ENCODE measurements around the gene DVL2. TPM values are rescaled to one million over a fixed set of nuclear protein-coding genes. Genes with fewer than 3 reads are reported as not detected.
A peak's percentile ranks its signal among the peaks of the same experiment; 100 is the strongest.

Gene DVL2
- total RNA-seq, 2 donors from 2014 or later: 18.1 to 19.9 TPM

DNA sequence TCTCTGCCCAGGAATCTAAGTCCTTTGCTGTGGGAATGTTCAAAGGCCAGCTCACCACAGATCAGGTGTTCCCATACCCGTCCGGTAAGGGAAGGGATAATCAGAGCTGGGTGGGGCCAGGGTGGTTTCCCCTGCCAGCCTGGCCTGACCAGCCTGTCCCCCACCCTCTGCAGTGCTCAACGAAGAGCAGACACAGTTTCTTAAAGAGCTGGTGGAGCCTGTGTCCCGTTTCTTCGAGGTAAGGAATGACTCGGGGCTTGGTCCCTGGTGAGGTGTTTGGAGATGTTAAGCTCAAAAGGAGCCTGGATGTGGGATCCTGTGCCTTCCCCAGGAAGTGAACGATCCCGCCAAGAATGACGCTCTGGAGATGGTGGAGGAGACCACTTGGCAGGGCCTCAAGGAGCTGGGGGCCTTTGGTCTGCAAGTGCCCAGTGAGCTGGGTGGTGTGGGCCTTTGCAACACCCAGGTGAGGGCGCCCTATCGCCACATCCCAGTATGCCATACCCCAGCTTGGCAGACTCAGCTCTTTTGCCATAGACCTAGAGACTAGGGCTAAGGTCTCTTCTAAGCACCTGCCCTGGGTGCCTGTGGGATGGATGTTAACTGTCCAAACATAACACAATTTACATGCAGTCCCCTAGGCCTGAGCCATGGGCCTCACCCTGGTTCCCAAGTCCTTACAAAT is 13.6 kb downstream of the DVL2 start:
- peaks cover 0 to 73% of the 10 kb centered on the region in 2 donors for H3K4me1 ChIP-seq
- H3K4me3 ChIP-seq: peak overlapping the region; percentile 91
- H3K27me3 ChIP-seq: no peaks in the 10 kb centered on the region
- peak overlapping the region; percentile 97 for H3K27ac ChIP-seq
- DNase-seq (ENCODE audit: low spot score): no peak
- H3K9me3 ChIP-seq: no peaks in the 10 kb centered on the region
- TF ChIP-seq, protein P1, sequence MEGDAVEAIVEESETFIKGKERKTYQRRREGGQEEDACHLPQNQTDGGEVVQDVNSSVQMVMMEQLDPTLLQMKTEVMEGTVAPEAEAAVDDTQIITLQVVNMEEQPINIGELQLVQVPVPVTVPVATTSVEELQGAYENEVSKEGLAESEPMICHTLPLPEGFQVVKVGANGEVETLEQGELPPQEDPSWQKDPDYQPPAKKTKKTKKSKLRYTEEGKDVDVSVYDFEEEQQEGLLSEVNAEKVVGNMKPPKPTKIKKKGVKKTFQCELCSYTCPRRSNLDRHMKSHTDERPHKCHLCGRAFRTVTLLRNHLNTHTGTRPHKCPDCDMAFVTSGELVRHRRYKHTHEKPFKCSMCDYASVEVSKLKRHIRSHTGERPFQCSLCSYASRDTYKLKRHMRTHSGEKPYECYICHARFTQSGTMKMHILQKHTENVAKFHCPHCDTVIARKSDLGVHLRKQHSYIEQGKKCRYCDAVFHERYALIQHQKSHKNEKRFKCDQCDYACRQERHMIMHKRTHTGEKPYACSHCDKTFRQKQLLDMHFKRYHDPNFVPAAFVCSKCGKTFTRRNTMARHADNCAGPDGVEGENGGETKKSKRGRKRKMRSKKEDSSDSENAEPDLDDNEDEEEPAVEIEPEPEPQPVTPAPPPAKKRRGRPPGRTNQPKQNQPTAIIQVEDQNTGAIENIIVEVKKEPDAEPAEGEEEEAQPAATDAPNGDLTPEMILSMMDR (IDR thresholded peaks at IDR 0.05): peak in 1 of 2 donors; percentile 50
- H3K36me3 ChIP-seq: peaks cover 49% of the 10 kb centered on the region

DNA sequence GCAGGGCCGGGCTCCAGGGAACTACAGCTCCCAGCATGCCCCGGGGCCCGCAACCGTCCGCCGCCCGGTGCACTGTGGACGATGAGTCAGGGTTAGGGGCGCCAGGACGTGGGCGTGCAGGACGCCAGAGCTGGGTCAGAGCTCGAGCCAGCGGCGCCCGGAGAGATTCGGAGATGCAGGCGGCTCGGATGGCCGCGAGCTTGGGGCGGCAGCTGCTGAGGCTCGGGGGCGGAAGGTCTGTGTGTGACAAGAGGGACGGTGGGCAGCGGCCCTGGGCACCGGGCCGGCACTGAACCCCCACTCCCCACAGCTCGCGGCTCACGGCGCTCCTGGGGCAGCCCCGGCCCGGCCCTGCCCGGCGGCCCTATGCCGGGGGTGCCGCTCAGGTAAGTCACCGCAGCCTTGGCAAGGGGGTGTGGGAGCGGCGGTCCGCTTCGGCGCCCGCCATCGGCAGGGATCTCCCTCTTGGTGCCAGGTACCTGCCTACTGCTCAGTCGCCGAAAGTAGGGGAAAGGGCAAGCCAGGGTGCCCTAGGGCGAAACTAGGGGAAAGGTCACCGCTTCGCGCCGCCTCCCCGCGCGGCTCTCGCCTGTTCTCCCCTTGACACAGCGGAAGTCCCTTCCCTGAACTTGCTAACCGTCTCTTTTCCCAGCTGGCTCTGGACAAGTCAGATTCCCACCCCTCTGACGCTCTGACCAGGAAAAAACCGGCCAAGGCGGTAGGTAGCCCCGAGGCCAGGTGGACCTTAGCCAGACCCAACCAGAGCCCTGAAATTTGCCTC is 14.3 kb downstream of the DVL2 start, which contains the start of the genes ACADVL and DLG4:
TSS of gene ACADVL (plus strand) at position 127 of the 781 bp plus-strand sequence. CDS start at position 174, 47 bp downstream.
TSS of gene DLG4 (minus strand) at position 25 of the 781 bp plus-strand sequence.
- Histone ChIP-seq H3K27me3 (no peaks in the 10 kb centered on the region), H3K9me3 (no peaks in the 10 kb centered on the region), H3K27ac (peak within 1 kb of the TSS; percentile 97), H3K4me3 (peak within 1 kb of the TSS; percentile 91), H3K4me1 (peaks cover 0 to 80% of the 10 kb centered on the region in 2 donors), H3K36me3 (peaks cover 41% of the 10 kb centered on the region)
- peak; percentile 97 for DNase-seq (ENCODE audit: low spot score)
- TF ChIP-seq, protein P1 (IDR thresholded peaks at IDR 0.05): no peak

DNA sequence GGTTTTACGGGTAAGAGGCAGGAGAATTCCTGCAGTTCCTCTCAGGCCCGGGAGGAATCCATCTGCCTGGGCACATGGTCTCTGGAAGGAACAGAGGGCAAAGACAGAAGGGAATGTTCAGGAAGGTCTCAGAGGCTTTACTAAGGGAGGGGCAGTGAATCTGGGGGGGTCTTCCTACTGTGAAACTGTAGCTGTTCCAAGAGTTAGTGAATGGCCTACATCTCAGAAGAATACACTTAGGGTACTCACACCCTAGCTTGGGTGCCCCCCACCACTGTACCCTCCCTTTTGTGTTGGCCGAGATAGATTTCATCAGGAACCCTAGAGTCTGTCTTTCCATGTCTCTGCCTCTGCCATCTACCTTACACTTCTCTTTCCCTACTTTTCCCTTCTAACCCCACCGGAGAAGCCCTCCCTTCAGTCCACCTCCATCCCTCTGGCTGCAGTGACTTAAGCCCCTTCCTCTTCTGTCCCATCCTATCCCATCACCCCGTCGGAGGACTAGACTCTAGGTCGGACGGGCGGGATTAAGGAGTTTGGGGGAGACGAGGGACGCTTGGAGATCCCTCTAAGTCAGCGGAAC is 15.0 kb downstream of the DVL2 start:
- Histone ChIP-seq H3K9me3 (no peaks in the 10 kb centered on the region), H3K27me3 (no peaks in the 10 kb centered on the region), H3K36me3 (peaks cover 35% of the 10 kb centered on the region), H3K4me3 (peak overlapping the region; percentile 91), H3K27ac (peak overlapping the region; percentile 97), H3K4me1 (peaks cover 0 to 82% of the 10 kb centered on the region in 2 donors)
- TF ChIP-seq, protein P1 (IDR thresholded peaks at IDR 0.05): no peak
- DNase-seq (ENCODE audit: low spot score): no peak

DNA sequence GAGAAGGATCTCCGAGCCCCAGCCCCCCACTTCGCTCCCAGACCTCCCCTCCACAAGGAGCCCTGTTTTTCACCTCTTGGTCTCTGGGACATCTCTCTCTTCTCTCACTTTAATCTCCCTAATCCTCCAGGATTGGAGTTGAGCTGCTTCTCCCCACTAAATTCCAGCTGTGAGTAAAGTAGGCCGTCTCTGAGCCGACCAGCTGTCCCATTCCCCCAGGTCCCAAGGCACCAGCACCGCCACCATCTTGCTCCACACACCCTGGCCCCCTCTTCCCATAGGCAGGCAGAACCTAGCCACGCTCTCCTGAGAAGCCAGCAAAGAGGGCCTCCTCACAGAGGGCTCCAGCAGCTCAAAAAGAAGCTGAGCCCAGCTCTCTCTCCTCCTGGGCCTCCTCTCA is 15.6 kb downstream of the DVL2 start:
- Histone ChIP-seq H3K27ac (peak overlapping the region; percentile 97), H3K27me3 (no peaks in the 10 kb centered on the region), H3K9me3 (no peaks in the 10 kb centered on the region), H3K4me1 (peaks cover 0 to 81% of the 10 kb centered on the region in 2 donors), H3K4me3 (no peak overlapping the region), H3K36me3 (peaks cover 29% of the 10 kb centered on the region)
- DNase-seq (ENCODE audit: low spot score): no peak
- TF ChIP-seq, protein P1 (IDR thresholded peaks at IDR 0.05): no peak

DNA sequence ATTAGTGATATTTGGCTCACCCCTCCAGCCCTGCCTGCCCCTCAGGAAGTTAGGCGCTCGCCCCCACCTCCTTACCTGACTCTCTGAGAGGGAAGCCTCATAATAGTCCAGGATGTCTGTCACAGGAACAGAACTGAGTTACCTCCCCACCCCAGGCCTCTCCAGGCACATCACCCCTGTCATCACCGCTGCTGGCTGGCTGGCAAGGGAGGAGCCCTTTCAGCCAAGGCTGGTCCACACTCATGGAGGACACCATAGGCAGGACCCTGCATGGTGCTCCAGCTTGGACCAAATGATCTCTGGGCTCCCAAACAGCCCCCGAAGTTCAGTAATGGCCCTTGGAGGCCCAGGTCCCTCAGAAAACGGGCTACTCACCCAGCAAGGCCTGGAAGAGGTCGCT is 16.2 kb downstream of the DVL2 start:
- no peaks in the 10 kb centered on the region for H3K9me3 ChIP-seq
- H3K27me3 ChIP-seq: no peaks in the 10 kb centered on the region
- H3K4me1 ChIP-seq: peaks cover 0 to 83% of the 10 kb centered on the region in 2 donors
- TF ChIP-seq, protein P1 (IDR thresholded peaks at IDR 0.05): no peak
- peaks cover 23% of the 10 kb centered on the region for H3K36me3 ChIP-seq
- H3K27ac ChIP-seq: peak overlapping the region; percentile 78 to 97
- no peak for DNase-seq (ENCODE audit: low spot score)
- H3K4me3 ChIP-seq: peak overlapping the region; percentile 47 to 60
